ENCODE measurements around the gene LTA.
A peak's percentile ranks its signal among the peaks of the same experiment; 100 is the strongest.

LTA gene

GRCh38 chr6:31572041-31572911 is at the start of gene LTA:
Gene LTA, plus strand, starts transcription at chr6:31572289. Its CDS starts 454 bp downstream, at chr6:31572743.
- DNase-seq (ENCODE audit: low read depth in 2 of 2) = peak; percentile 68 to 75

- DNase-seq (ENCODE audit: low read depth in 2 of 2) = no peak
Observed at GRCh38 chr6:31525553-31525931, 46.5 kb upstream of the LTA start.

GRCh38 chr6:31525932-31526591 is 46.0 kb upstream of the LTA start:
- no peak for DNase-seq (ENCODE audit: low read depth in 2 of 2)

GRCh38 chr6:31528307-31528777 is 43.7 kb upstream of the LTA start:
- no peak for DNase-seq (ENCODE audit: low read depth in 2 of 2)

GRCh38 chr6:31528821-31529328 is 43.2 kb upstream of the LTA start, which contains the start of gene MCCD1:
Gene MCCD1, plus strand, starts transcription at chr6:31528962. Its CDS starts 53 bp downstream, at chr6:31529015.
- no peak for DNase-seq (ENCODE audit: low read depth in 2 of 2)

GRCh38 chr6:31529329-31530150 is 42.5 kb upstream of the LTA start:
- no peak for DNase-seq (ENCODE audit: low read depth in 2 of 2)

GRCh38 chr6:31530659-31531058 is 41.4 kb upstream of the LTA start:
- DNase-seq (ENCODE audit: low read depth in 2 of 2) = no peak

GRCh38 chr6:31531162-31531561 is 40.9 kb upstream of the LTA start:
- no peak for DNase-seq (ENCODE audit: low read depth in 2 of 2)

- DNase-seq (ENCODE audit: low read depth in 2 of 2) = no peak
Observed at GRCh38 chr6:31531771-31532643, 40.1 kb upstream of the LTA start.

GRCh38 chr6:31532644-31533454 is 39.2 kb upstream of the LTA start:
- DNase-seq (ENCODE audit: low read depth in 2 of 2) = no peak

GRCh38 chr6:31533455-31533841 is 38.6 kb upstream of the LTA start:
- no peak for DNase-seq (ENCODE audit: low read depth in 2 of 2)

GRCh38 chr6:31534011-31534410 is 38.1 kb upstream of the LTA start:
- DNase-seq (ENCODE audit: low read depth in 2 of 2) = no peak

- DNase-seq (ENCODE audit: low read depth in 2 of 2) = no peak
Observed at GRCh38 chr6:31534521-31535040, 37.5 kb upstream of the LTA start.

- no peak for DNase-seq (ENCODE audit: low read depth in 2 of 2)
Observed at GRCh38 chr6:31535538-31536324, 36.4 kb upstream of the LTA start.

- no peak for DNase-seq (ENCODE audit: low read depth in 2 of 2)
Observed at GRCh38 chr6:31538805-31539400, 33.2 kb upstream of the LTA start.

- no peak for DNase-seq (ENCODE audit: low read depth in 2 of 2)
Observed at GRCh38 chr6:31540640-31541039, 31.4 kb upstream of the LTA start.

- peak; percentile 33 to 40 for DNase-seq (ENCODE audit: low read depth in 2 of 2)
Observed at GRCh38 chr6:31541059-31541657, 30.9 kb upstream of the LTA start.
